HTERT RPE-1 (cell line): ENCODE data around the gene ST6GALNAC5.
"Not testable (repeated sequence)": the region's sequence is repeated elsewhere in the genome, so short reads cannot be mapped to it uniquely, and the experiment has no call there.

ENCODE experiments used
- in situ Hi-C: fragments of 300-500 bp; cut with MboI; formaldehyde crosslinking; loops from 4 replicates; pipeline ENCODE4 v1.14.3; 2020; ENCODE audit warnings: low sequenced_read_pairs

Gene ST6GALNAC5

GRCh38 chr1:76865696-76866286 lies 1.5 kb upstream of the ST6GALNAC5 start:
- in situ Hi-C loops, result no loop called here

- in situ Hi-C loops, result no loop called here
Observed at GRCh38 chr1:76866566-76866965, 714 bp upstream of the ST6GALNAC5 start.

- in situ Hi-C loops, result no loop called here
Observed at GRCh38 chr1:76868154-76868882, 1.0 kb downstream of the ST6GALNAC5 start.

GRCh38 chr1:76868916-76869315 lies 1.6 kb downstream of the ST6GALNAC5 start:
- in situ Hi-C loops, result no loop called here

GRCh38 chr1:76870037-76870436 lies 2.8 kb downstream of the ST6GALNAC5 start:
- in situ Hi-C loops, result no loop called here

- in situ Hi-C loops, result no loop called here
Observed at GRCh38 chr1:76871355-76871974, 4.2 kb downstream of the ST6GALNAC5 start.

- in situ Hi-C loops, result no loop called here
Observed at GRCh38 chr1:76872944-76873343, 5.7 kb downstream of the ST6GALNAC5 start.

- in situ Hi-C loops, result no loop called here
Observed at GRCh38 chr1:76876655-76877395, 9.5 kb downstream of the ST6GALNAC5 start.

GRCh38 chr1:76879014-76879413 lies 11.7 kb downstream of the ST6GALNAC5 start:
- in situ Hi-C loops, result not testable (repeated sequence)

GRCh38 chr1:76881762-76882161 lies 14.5 kb downstream of the ST6GALNAC5 start:
- in situ Hi-C loops, result no loop called here

- in situ Hi-C loops, result no loop called here
Observed at GRCh38 chr1:76891931-76892622, 24.8 kb downstream of the ST6GALNAC5 start.

- in situ Hi-C loops, result no loop called here
Observed at GRCh38 chr1:76892675-76893074, 25.4 kb downstream of the ST6GALNAC5 start.

GRCh38 chr1:76901158-76901767 lies 34.0 kb downstream of the ST6GALNAC5 start:
- in situ Hi-C loops, result no loop called here

GRCh38 chr1:76905876-76906595 lies 38.8 kb downstream of the ST6GALNAC5 start:
- in situ Hi-C loops, result no loop called here

GRCh38 chr1:76909311-76909710 lies 42.0 kb downstream of the ST6GALNAC5 start:
- in situ Hi-C loops, result no loop called here

GRCh38 chr1:76919085-76919484 lies 51.8 kb downstream of the ST6GALNAC5 start:
- in situ Hi-C loops, result no loop called here

- in situ Hi-C loops, result no loop called here
Observed at GRCh38 chr1:76921590-76921989, 54.3 kb downstream of the ST6GALNAC5 start.

GRCh38 chr1:76925825-76926224 lies 58.5 kb downstream of the ST6GALNAC5 start:
- in situ Hi-C loops, result no loop called here

- in situ Hi-C loops, result no loop called here
Observed at GRCh38 chr1:76928522-76928921, 61.2 kb downstream of the ST6GALNAC5 start.

- in situ Hi-C loops, result no loop called here
Observed at GRCh38 chr1:76929136-76929535, 61.9 kb downstream of the ST6GALNAC5 start.
